Stimulated activated CD8-positive, alpha-beta memory T cell treated with anti-CD3 and anti-CD28 coated beads, Interleukin-4, amount 100 ng/mL, for 24 hours (primary cell): ENCODE measurements around the gene ATG101.

ENCODE experiments used
- DNase-seq: peaks from one replicate; pipeline ENCODE4 v3.0.0-alpha.2; 2020; ENCODE audit warnings: low read depth

Gene ATG101

GRCh38 chr12:52057638-52058576 is 11.9 kb upstream of the ATG101 start:
- no peak for DNase-seq

- no peak for DNase-seq
These were observed 11.0 kb upstream of the ATG101 start for GRCh38 chr12:52058631-52059361.

GRCh38 chr12:52059582-52060497 is 9.9 kb upstream of the ATG101 start:
- DNase-seq = no peak

- no peak for DNase-seq
These were observed 9.1 kb upstream of the ATG101 start for GRCh38 chr12:52060498-52061177.

GRCh38 chr12:52061470-52062166 is 8.2 kb upstream of the ATG101 start:
- DNase-seq = no peak

- DNase-seq = no peak
These were observed 7.4 kb upstream of the ATG101 start for GRCh38 chr12:52062167-52063081.

GRCh38 chr12:52063082-52063924 is 6.5 kb upstream of the ATG101 start:
- DNase-seq = no peak

- DNase-seq = no peak
These were observed 5.7 kb upstream of the ATG101 start for GRCh38 chr12:52063981-52064649.

- no peak for DNase-seq
These were observed 3.3 kb upstream of the ATG101 start for GRCh38 chr12:52066346-52067080.

- DNase-seq = no peak
These were observed 2.8 kb upstream of the ATG101 start for GRCh38 chr12:52067081-52067374.

- DNase-seq = no peak
These were observed 577 bp downstream of the ATG101 start for GRCh38 chr12:52070185-52070925.

- DNase-seq = no peak
These were observed 4.0 kb downstream of the ATG101 start for GRCh38 chr12:52073531-52074381.

- DNase-seq = no peak
These were observed 5.4 kb downstream of the ATG101 start for GRCh38 chr12:52074971-52075724.

- DNase-seq = no peak
These were observed 7.0 kb downstream of the ATG101 start for GRCh38 chr12:52076811-52077210.

- DNase-seq = no peak
These were observed 8.5 kb downstream of the ATG101 start for GRCh38 chr12:52078276-52078675.
